HepG2 (cell line): ENCODE measurements around the gene TFDP1. TPM values are rescaled to one million over a fixed set of nuclear protein-coding genes. Genes with fewer than 3 reads are reported as not detected.

ENCODE experiments used
- BRCA1 ChIP-seq: sonication (generic); formaldehyde crosslinking; IDR thresholded peaks from 2 replicates; pipeline ENCODE4 v1.4.0; 2020; ENCODE audit warnings: missing genetic modification reagents
- CCDC6 ChIP-seq: sonication (generic); formaldehyde crosslinking; IDR thresholded peaks from 2 replicates; pipeline ENCODE4 v1.8.1; 2022; ENCODE audit warnings: mild to moderate bottlenecking, missing genetic modification reagents, moderate library complexity
- FOXM1 ChIP-seq: sonication (generic); formaldehyde crosslinking; IDR thresholded peaks from 2 replicates; pipeline ENCODE4 v1.5.0; 2020; ENCODE audit warnings: missing genetic modification reagents
- JARID2 ChIP-seq: sonication (generic); formaldehyde crosslinking; IDR thresholded peaks from 2 replicates; pipeline ENCODE4 v1.8.1; 2023; ENCODE audit warnings: missing genetic modification reagents, inconsistent platforms; ENCODE audit not compliant: insufficient replicate concordance
- MAFG ChIP-seq: sonication (generic); formaldehyde crosslinking; IDR thresholded peaks from 2 replicates; pipeline ENCODE4 v1.5.1; 2020; ENCODE audit warnings: mild to moderate bottlenecking, missing genetic modification reagents
- MAX ChIP-seq: IDR thresholded peaks from 2 replicates; pipeline ENCODE4 v1.6.1; 2012; ENCODE audit warnings: inconsistent platforms
- MTA1 ChIP-seq: sonication (generic); formaldehyde crosslinking; IDR thresholded peaks from 2 replicates; pipeline ENCODE4 v1.4.0; 2020; ENCODE audit warnings: missing genetic modification reagents, mild to moderate bottlenecking, borderline replicate concordance
- MXD4 ChIP-seq: IDR thresholded peaks from 2 replicates; pipeline ENCODE4 v1.6.1; 2016; ENCODE audit warnings: mild to moderate bottlenecking, missing biosample characterization, missing genetic modification reagents
- MYC ChIP-seq: sonication (generic); formaldehyde crosslinking; IDR thresholded peaks from 2 replicates; pipeline ENCODE4 v1.9.0; 2021; ENCODE audit warnings: missing genetic modification reagents, borderline replicate concordance
- NFATC3 ChIP-seq: sonication (generic); formaldehyde crosslinking; IDR thresholded peaks from 2 replicates; pipeline ENCODE4 v1.5.1; 2020; ENCODE audit warnings: mild to moderate bottlenecking, missing genetic modification reagents
- RAD21 ChIP-seq: fragments of 450-650 bp; formaldehyde crosslinking; IDR thresholded peaks from 2 replicates; pipeline ENCODE4 v1.5.0; 2020; ENCODE audit warnings: mild to moderate bottlenecking
- SAP130 ChIP-seq: IDR thresholded peaks from 2 replicates; pipeline ENCODE4 v1.6.1; 2016; ENCODE audit warnings: low read depth
- SETDB1 ChIP-seq: sonication (generic); formaldehyde crosslinking; IDR thresholded peaks from 2 replicates; pipeline ENCODE4 v1.5.1; 2020; ENCODE audit warnings: missing genetic modification reagents, mild to moderate bottlenecking, borderline replicate concordance
- TFDP2 ChIP-seq: sonication (generic); formaldehyde crosslinking; IDR thresholded peaks from 2 replicates; pipeline ENCODE4 v1.4.0; 2020; ENCODE audit warnings: missing genetic modification reagents
- U2AF1 ChIP-seq: fragments of 200-400 bp; formaldehyde crosslinking; optimal IDR thresholded peaks from 2 replicates; pipeline ENCODE3; 2017; ENCODE audit warnings: mild to moderate bottlenecking, low read depth, low read length
- XRCC5 ChIP-seq: fragments of 200-400 bp; formaldehyde crosslinking; optimal IDR thresholded peaks from 2 replicates; pipeline ENCODE3; 2017; ENCODE audit warnings: mild to moderate bottlenecking, low read length
- ZC3H4 ChIP-seq: sonication (generic); formaldehyde crosslinking; IDR thresholded peaks from 2 replicates; pipeline ENCODE4 v1.4.0; 2020; ENCODE audit warnings: missing genetic modification reagents, borderline replicate concordance
- ZNF282 ChIP-seq: fragments of 450-650 bp; IDR thresholded peaks from 2 replicates; pipeline ENCODE4 v1.6.1; 2018; ENCODE audit not compliant: partially characterized antibody
- ZNF331 ChIP-seq: sonication (generic); formaldehyde crosslinking; IDR thresholded peaks from 2 replicates; pipeline ENCODE4 v1.4.0; 2020; ENCODE audit warnings: missing genetic modification reagents
- ZNF761 ChIP-seq: sonication (generic); formaldehyde crosslinking; conservative IDR thresholded peaks from 2 replicates; pipeline ENCODE4 v1.4.0; 2020; ENCODE audit warnings: mild to moderate bottlenecking, missing genetic modification reagents
- ZNF788 ChIP-seq: sonication (generic); formaldehyde crosslinking; IDR thresholded peaks from 2 replicates; pipeline ENCODE4 v1.5.0; 2020; ENCODE audit warnings: mild to moderate bottlenecking, missing genetic modification reagents, borderline replicate concordance
- polyA plus RNA-seq, 8 experiments: library from polyadenylated mRNA; depleted of rRNA in 3 of 8; stranded (reverse) in 7 of 8; unstranded in 1 of 8; fragments of >200 nt; fragmentation: Illumina TruSeq in 4 of 8; extraction: Trizol in 4 of 8; gene quantifications; 2 replicates each; pipeline versions ENCODE4 v1.2.1 to v1.2.3, GENCODE V29; 2011 to 2016; ENCODE audit warnings: low read depth in 4 of 8, missing spikeins in 1 of 8, mixed read lengths in 1 of 8; ENCODE audit not compliant: insufficient read depth in 1 of 8
- total RNA-seq, 5 experiments: library from RNA; depleted of rRNA; stranded (reverse); fragments of >200 nt; fragmentation: Illumina TruSeq; extraction: Trizol; gene quantifications; 2 replicates each; pipeline ENCODE4 v1.2.3, GENCODE V29; 2016; ENCODE audit warnings: low read depth in 1 of 5
- TF ChIP-seq, protein P1 (sequence below): sonication (generic); formaldehyde crosslinking; IDR thresholded peaks from 2 replicates; pipeline ENCODE4 v1.4.0; 2020; ENCODE audit warnings: missing genetic modification reagents
- TF ChIP-seq, protein P2 (sequence below): sonication (generic); formaldehyde crosslinking; IDR thresholded peaks from 2 replicates; pipeline ENCODE4 v1.5.1; 2020; ENCODE audit warnings: mild to moderate bottlenecking, missing genetic modification reagents, moderate library complexity
- TF ChIP-seq, protein P3 (sequence below): IDR thresholded peaks from 2 replicates; pipeline ENCODE4 v1.6.1; 2016; ENCODE audit warnings: missing compliant biosample characterization, missing genetic modification reagents, borderline replicate concordance

The TFDP1 gene
- total and polyA plus RNA-seq, 2 of the 13 experiments (the other 11 are each of a cell fraction or from before 2014, with no cell fraction given): 38.0 to 84.2 TPM

DNA sequence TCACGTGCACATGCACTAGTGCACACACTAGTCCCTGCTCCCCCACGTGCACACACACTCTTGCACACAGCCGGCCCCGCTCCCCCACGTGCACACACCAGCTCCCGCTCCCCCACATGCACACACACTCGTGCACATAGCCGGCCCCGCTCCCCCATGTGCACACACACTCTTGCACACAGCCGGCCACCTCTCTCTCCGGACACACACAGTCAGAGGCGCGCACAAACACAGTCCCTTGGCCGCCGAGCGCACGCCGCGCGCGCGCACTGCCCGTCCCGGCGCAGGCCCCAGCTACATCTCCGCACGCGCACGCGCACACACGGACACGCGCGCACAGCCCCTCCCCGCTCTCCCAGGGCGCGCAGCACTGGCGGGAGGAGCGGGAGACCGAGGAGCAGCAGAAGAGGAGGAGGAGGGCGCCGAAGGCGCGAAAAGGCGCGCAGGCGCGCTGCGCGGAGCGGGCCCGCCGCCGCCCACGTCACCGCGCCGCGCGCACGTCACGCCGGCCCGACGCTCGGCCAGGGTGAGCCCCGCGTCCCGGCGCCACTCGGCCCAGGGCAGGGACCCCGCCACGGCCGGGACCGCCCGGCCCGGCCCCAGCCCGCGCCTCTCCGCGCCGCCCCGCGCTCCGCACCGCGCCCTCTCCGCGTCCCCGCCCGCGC lies at the start of gene TFDP1 (continued):
- TF ChIP-seq SETDB1 (no peak), MTA1 (CRISPR knock-in tag) (peak; percentile 42; the same call in 1 of the 2 replicates), ZNF331 (CRISPR knock-in tag) (no peak), MAX (no peak), CCDC6 (no peak), MXD4 (CRISPR knock-in tag) (no peak), MYC (CRISPR knock-in tag) (peak; percentile 77; the same call in 1 of the 2 replicates), FOXM1 (CRISPR knock-in tag) (no peak), MAFG (CRISPR knock-in tag) (no peak), RAD21 (0 out of 2 replicates have a peak, but pooled peaks have one; percentile 29), ZNF788 (no peak), XRCC5 (peak; percentile 57), ZNF761 (CRISPR knock-in tag) (no peak), JARID2 (CRISPR knock-in tag) (no peak), ZNF282 (no peak), ZC3H4 (CRISPR knock-in tag) (no peak), SAP130 (peak; percentile 36), U2AF1 (no peak), BRCA1 (CRISPR knock-in tag) (no peak), TFDP2 (CRISPR knock-in tag) (peak; percentile 96), NFATC3 (CRISPR knock-in tag) (no peak)
- TF ChIP-seq, protein P1, sequence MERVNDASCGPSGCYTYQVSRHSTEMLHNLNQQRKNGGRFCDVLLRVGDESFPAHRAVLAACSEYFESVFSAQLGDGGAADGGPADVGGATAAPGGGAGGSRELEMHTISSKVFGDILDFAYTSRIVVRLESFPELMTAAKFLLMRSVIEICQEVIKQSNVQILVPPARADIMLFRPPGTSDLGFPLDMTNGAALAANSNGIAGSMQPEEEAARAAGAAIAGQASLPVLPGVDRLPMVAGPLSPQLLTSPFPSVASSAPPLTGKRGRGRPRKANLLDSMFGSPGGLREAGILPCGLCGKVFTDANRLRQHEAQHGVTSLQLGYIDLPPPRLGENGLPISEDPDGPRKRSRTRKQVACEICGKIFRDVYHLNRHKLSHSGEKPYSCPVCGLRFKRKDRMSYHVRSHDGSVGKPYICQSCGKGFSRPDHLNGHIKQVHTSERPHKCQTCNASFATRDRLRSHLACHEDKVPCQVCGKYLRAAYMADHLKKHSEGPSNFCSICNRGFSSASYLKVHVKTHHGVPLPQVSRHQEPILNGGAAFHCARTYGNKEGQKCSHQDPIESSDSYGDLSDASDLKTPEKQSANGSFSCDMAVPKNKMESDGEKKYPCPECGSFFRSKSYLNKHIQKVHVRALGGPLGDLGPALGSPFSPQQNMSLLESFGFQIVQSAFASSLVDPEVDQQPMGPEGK (CRISPR knock-in tag): 0 out of 2 replicates have a peak, but pooled peaks have one; percentile 12
- TF ChIP-seq, protein P2, sequence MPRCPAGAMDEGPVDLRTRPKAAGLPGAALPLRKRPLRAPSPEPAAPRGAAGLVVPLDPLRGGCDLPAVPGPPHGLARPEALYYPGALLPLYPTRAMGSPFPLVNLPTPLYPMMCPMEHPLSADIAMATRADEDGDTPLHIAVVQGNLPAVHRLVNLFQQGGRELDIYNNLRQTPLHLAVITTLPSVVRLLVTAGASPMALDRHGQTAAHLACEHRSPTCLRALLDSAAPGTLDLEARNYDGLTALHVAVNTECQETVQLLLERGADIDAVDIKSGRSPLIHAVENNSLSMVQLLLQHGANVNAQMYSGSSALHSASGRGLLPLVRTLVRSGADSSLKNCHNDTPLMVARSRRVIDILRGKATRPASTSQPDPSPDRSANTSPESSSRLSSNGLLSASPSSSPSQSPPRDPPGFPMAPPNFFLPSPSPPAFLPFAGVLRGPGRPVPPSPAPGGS (CRISPR knock-in tag): no peak
- TF ChIP-seq, protein P3, sequence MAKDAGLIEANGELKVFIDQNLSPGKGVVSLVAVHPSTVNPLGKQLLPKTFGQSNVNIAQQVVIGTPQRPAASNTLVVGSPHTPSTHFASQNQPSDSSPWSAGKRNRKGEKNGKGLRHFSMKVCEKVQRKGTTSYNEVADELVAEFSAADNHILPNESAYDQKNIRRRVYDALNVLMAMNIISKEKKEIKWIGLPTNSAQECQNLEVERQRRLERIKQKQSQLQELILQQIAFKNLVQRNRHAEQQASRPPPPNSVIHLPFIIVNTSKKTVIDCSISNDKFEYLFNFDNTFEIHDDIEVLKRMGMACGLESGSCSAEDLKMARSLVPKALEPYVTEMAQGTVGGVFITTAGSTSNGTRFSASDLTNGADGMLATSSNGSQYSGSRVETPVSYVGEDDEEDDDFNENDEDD (CRISPR knock-in tag): peak; percentile 97
